Measurements from ENCODE around the gene PTMS. TPM values are rescaled to one million over a fixed set of nuclear protein-coding genes. Genes with fewer than 3 reads are reported as not detected.

PTMS gene
- total and polyA plus RNA-seq, 2 of the 13 experiments (the other 11 are each of a cell fraction or from before 2014, with no cell fraction given) = 40.5 to 82.4 TPM

DNA sequence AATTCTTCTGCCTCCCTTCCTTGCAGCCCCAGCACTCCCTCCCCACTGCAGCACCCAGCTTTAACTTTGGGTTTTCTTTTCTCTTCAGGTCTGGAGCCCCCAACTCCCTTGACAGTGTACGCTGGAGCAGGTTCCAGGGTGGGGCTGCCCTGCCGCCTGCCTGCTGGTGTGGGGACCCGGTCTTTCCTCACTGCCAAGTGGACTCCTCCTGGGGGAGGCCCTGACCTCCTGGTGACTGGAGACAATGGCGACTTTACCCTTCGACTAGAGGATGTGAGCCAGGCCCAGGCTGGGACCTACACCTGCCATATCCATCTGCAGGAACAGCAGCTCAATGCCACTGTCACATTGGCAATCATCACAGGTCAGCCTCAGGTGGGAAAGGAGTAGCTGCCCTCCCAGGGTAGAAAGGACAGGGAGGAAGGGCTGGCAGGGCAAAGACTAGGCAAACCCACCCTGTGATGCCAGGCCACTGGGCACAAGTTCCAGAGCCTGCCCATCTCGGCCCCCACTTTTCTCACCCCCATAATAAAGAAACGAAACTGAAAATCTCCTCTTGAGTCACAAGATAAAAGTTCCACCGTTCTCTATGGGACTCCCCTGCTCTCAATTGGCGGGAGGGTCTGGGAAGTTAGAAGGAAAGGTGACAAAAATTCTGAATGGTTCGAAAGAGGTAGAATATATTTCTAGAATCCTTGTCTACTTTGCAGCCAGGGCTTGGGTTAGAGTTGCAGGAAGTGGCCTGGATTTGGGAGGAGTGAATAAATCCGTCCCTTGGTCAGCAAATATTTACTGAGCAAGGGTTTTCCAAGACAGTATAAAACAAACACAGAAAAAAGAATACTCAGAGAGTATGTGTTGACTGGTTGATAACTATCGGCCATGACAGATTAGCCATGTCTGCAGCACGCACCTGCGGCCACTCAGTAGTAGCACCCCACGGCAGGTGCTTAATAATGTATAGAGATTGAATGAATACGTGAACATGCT lies 9.3 kb downstream of the PTMS start (continued):
- TF ChIP-seq, protein P1, sequence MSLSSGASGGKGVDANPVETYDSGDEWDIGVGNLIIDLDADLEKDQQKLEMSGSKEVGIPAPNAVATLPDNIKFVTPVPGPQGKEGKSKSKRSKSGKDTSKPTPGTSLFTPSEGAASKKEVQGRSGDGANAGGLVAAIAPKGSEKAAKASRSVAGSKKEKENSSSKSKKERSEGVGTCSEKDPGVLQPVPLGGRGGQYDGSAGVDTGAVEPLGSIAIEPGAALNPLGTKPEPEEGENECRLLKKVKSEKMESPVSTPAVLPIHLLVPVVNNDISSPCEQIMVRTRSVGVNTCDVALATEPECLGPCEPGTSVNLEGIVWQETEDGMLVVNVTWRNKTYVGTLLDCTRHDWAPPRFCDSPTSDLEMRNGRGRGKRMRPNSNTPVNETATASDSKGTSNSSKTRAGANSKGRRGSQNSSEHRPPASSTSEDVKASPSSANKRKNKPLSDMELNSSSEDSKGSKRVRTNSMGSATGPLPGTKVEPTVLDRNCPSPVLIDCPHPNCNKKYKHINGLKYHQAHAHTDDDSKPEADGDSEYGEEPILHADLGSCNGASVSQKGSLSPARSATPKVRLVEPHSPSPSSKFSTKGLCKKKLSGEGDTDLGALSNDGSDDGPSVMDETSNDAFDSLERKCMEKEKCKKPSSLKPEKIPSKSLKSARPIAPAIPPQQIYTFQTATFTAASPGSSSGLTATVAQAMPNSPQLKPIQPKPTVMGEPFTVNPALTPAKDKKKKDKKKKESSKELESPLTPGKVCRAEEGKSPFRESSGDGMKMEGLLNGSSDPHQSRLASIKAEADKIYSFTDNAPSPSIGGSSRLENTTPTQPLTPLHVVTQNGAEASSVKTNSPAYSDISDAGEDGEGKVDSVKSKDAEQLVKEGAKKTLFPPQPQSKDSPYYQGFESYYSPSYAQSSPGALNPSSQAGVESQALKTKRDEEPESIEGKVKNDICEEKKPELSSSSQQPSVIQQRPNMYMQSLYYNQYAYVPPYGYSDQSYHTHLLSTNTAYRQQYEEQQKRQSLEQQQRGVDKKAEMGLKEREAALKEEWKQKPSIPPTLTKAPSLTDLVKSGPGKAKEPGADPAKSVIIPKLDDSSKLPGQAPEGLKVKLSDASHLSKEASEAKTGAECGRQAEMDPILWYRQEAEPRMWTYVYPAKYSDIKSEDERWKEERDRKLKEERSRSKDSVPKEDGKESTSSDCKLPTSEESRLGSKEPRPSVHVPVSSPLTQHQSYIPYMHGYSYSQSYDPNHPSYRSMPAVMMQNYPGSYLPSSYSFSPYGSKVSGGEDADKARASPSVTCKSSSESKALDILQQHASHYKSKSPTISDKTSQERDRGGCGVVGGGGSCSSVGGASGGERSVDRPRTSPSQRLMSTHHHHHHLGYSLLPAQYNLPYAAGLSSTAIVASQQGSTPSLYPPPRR (CRISPR knock-in tag; IDR thresholded peaks at IDR 0.05; ENCODE audit: borderline replicate concordance) = peak; percentile 94
- TF ChIP-seq FOXO1 (CRISPR knock-in tag; IDR thresholded peaks at IDR 0.05) = peak; percentile 29; the same call in 1 of the 2 replicates
- 0 out of 2 replicates have a peak, but pooled peaks have one; percentile 24 for TF ChIP-seq ZFP90 (CRISPR knock-in tag; IDR thresholded peaks at IDR 0.05; ENCODE audit: borderline replicate concordance)
- 0 out of 2 replicates have a peak, but pooled peaks have one; percentile 71 for TF ChIP-seq ZNF317 (CRISPR knock-in tag; IDR thresholded peaks at IDR 0.05)
- TF ChIP-seq ZFY (CRISPR knock-in tag; IDR thresholded peaks at IDR 0.05) = peak; percentile 15
- no peak for TF ChIP-seq PHF20 (CRISPR knock-in tag; IDR thresholded peaks at IDR 0.05)
- no peak for TF ChIP-seq ZNF224 (CRISPR knock-in tag; IDR thresholded peaks at IDR 0.05)
- no peak for TF ChIP-seq ZNF761 (CRISPR knock-in tag; conservative IDR thresholded peaks at IDR 0.05)
- TF ChIP-seq, protein P2, sequence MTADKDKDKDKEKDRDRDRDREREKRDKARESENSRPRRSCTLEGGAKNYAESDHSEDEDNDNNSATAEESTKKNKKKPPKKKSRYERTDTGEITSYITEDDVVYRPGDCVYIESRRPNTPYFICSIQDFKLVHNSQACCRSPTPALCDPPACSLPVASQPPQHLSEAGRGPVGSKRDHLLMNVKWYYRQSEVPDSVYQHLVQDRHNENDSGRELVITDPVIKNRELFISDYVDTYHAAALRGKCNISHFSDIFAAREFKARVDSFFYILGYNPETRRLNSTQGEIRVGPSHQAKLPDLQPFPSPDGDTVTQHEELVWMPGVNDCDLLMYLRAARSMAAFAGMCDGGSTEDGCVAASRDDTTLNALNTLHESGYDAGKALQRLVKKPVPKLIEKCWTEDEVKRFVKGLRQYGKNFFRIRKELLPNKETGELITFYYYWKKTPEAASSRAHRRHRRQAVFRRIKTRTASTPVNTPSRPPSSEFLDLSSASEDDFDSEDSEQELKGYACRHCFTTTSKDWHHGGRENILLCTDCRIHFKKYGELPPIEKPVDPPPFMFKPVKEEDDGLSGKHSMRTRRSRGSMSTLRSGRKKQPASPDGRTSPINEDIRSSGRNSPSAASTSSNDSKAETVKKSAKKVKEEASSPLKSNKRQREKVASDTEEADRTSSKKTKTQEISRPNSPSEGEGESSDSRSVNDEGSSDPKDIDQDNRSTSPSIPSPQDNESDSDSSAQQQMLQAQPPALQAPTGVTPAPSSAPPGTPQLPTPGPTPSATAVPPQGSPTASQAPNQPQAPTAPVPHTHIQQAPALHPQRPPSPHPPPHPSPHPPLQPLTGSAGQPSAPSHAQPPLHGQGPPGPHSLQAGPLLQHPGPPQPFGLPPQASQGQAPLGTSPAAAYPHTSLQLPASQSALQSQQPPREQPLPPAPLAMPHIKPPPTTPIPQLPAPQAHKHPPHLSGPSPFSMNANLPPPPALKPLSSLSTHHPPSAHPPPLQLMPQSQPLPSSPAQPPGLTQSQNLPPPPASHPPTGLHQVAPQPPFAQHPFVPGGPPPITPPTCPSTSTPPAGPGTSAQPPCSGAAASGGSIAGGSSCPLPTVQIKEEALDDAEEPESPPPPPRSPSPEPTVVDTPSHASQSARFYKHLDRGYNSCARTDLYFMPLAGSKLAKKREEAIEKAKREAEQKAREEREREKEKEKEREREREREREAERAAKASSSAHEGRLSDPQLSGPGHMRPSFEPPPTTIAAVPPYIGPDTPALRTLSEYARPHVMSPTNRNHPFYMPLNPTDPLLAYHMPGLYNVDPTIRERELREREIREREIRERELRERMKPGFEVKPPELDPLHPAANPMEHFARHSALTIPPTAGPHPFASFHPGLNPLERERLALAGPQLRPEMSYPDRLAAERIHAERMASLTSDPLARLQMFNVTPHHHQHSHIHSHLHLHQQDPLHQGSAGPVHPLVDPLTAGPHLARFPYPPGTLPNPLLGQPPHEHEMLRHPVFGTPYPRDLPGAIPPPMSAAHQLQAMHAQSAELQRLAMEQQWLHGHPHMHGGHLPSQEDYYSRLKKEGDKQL (CRISPR knock-in tag; IDR thresholded peaks at IDR 0.05; ENCODE audit: low read depth) = peak; percentile 80; the same call in 1 of the 2 replicates
- no peak for TF ChIP-seq ZNF3 (CRISPR knock-in tag; IDR thresholded peaks at IDR 0.05)
- no peak for TF ChIP-seq SRF (IDR thresholded peaks at IDR 0.05; ENCODE audit: low read depth, low read length)
- no peak for TF ChIP-seq GTF3A (CRISPR knock-in tag; conservative IDR thresholded peaks at IDR 0.05)
- TF ChIP-seq, protein P3, sequence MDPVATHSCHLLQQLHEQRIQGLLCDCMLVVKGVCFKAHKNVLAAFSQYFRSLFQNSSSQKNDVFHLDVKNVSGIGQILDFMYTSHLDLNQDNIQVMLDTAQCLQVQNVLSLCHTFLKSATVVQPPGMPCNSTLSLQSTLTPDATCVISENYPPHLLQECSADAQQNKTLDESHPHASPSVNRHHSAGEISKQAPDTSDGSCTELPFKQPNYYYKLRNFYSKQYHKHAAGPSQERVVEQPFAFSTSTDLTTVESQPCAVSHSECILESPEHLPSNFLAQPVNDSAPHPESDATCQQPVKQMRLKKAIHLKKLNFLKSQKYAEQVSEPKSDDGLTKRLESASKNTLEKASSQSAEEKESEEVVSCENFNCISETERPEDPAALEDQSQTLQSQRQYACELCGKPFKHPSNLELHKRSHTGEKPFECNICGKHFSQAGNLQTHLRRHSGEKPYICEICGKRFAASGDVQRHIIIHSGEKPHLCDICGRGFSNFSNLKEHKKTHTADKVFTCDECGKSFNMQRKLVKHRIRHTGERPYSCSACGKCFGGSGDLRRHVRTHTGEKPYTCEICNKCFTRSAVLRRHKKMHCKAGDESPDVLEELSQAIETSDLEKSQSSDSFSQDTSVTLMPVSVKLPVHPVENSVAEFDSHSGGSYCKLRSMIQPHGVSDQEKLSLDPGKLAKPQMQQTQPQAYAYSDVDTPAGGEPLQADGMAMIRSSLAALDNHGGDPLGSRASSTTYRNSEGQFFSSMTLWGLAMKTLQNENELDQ (CRISPR knock-in tag; IDR thresholded peaks at IDR 0.05; ENCODE audit: borderline replicate concordance) = no peak
- peak; percentile 73 for TF ChIP-seq KAT8 (CRISPR knock-in tag; IDR thresholded peaks at IDR 0.05)
- peak; percentile 69; the same call in 1 of the 2 replicates for TF ChIP-seq HOXD1 (CRISPR knock-in tag; IDR thresholded peaks at IDR 0.05)
- TF ChIP-seq NR2C2 (CRISPR knock-in tag; IDR thresholded peaks at IDR 0.05; ENCODE audit: borderline replicate concordance) = peak; percentile 17; the same call in 1 of the 2 replicates

Data from HepG2 (cell line).